ENCODE data around the gene KCNRG. TPM values are rescaled to one million over a fixed set of nuclear protein-coding genes. Genes with fewer than 3 reads are reported as not detected.

The KCNRG gene
- polyA plus RNA-seq, 1 of the 3 experiments (the other 2 are of a cell fraction) = 0.97 TPM

GRCh38 chr13:50011461-50011860, 3.8 kb upstream of the KCNRG start:
- Histone ChIP-seq H3K4me2 (no peak overlapping the region), H4K20me1 (ENCODE audit: insufficient read depth) (peaks cover 23% of the 10 kb centered on the region), H3K9me2 (no peaks in the 10 kb centered on the region), H3K4me3 (ENCODE audit: low read depth in 2 of 2, low read length in 1 of 2) (no peak overlapping the region), H3K27me3 (ENCODE audit: insufficient read depth) (no peaks in the 10 kb centered on the region), H3F3A (replicated peaks; ENCODE audit: insufficient read depth) (peaks cover 16% of the 10 kb centered on the region), H3K9me3 (no peaks in the 10 kb centered on the region), H3K4me1 (ENCODE audit: control insufficient read depth in 1 of 2, insufficient read depth in 2 of 2, low read depth in 1 of 2, low read length in 1 of 2) (peaks cover 0 to 4% of the 10 kb centered on the region in 2 experiments; a peak in 1 of 4 replicates), H3K79me2 (ENCODE audit: insufficient read depth) (peaks cover 82% of the 10 kb centered on the region), H2AFZ (ENCODE audit: low read depth) (no peak overlapping the region), H3K36me3 (replicated peaks in 1 of 2; ENCODE audit: control insufficient read depth in 1 of 2, insufficient read depth in 2 of 2, low read length in 1 of 2) (peaks cover 44 to 61% of the 10 kb centered on the region in 2 experiments), H3K9ac (no peak overlapping the region), H3K27ac (ENCODE audit: low read depth in 2 of 2, low read length in 1 of 2) (no peak overlapping the region)
- ChIA-PET CTCF (interaction anchor here (1.0 to 2.1 kb wide), 2 partner anchors 14 to 38 kb away, joined by 4 to 10 read pairs; partner anchors contain the start of gene TRIM13), POLR2A (no interaction called here)
- TF ChIP-seq MEF2A (IDR thresholded peaks at IDR 0.05; ENCODE audit: borderline replicate concordance, low read depth) (no peak), TEAD4 (IDR thresholded peaks at IDR 0.05; ENCODE audit: borderline replicate concordance, insufficient read depth) (no peak), EZH2phosphoT487 (IDR thresholded peaks at IDR 0.05; ENCODE audit: borderline replicate concordance, low read depth) (no peak), TCF12 (IDR thresholded peaks at IDR 0.05) (no peak), YY1 (IDR thresholded peaks at IDR 0.05; ENCODE audit: low read depth) (no peak), RXRA (IDR thresholded peaks at IDR 0.05; ENCODE audit: borderline replicate concordance, low read depth) (no peak), TAF1 (IDR thresholded peaks at IDR 0.05; ENCODE audit: borderline replicate concordance, low read depth, low read length) (no peak), SIN3A (IDR thresholded peaks at IDR 0.05; ENCODE audit: borderline replicate concordance, low read depth, low read length) (no peak), SMC3 (IDR thresholded peaks at IDR 0.05; ENCODE audit: low read depth, low read length) (no peak), JUND (IDR thresholded peaks at IDR 0.05) (no peak), CTCF (IDR thresholded peaks at IDR 0.05) (no peak), ELF1 (IDR thresholded peaks at IDR 0.05) (no peak), MXI1 (IDR thresholded peaks at IDR 0.05; ENCODE audit: low read depth, low read length) (no peak), FOXM1 (IDR thresholded peaks at IDR 0.05; ENCODE audit: low read depth) (no peak), FOSL2 (IDR thresholded peaks at IDR 0.05; ENCODE audit: borderline replicate concordance, low read depth) (no peak), USF2 (IDR thresholded peaks at IDR 0.05; ENCODE audit: borderline replicate concordance, low read depth, low read length) (no peak), ZBTB33 (IDR thresholded peaks at IDR 0.05; ENCODE audit: borderline replicate concordance, low read depth) (no peak)
- TF ChIP-seq, protein P1, sequence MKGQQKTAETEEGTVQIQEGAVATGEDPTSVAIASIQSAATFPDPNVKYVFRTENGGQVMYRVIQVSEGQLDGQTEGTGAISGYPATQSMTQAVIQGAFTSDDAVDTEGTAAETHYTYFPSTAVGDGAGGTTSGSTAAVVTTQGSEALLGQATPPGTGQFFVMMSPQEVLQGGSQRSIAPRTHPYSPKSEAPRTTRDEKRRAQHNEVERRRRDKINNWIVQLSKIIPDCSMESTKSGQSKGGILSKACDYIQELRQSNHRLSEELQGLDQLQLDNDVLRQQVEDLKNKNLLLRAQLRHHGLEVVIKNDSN (IDR thresholded peaks at IDR 0.05; ENCODE audit: borderline replicate concordance, low read depth) = no peak
- DNase-seq = no peak
- 96% methylated on average over 1 of the region's 1 CpG for WGBS (ENCODE audit: low lambda C conversion rate)

Measured in SK-N-SH (cell line).